GM19328 (cell line): ENCODE data around the gene ADAM12.
"Not testable (repeated sequence)": the region's sequence is repeated elsewhere in the genome, so short reads cannot be mapped to it uniquely, and the experiment has no call there.

Experiments
- ATAC-seq: cut with Tn5 transposase; IDR thresholded peaks from one replicate; pipeline ENCODE4 v1.9.1; 2021; ENCODE audit warnings: mild to moderate bottlenecking, moderate library complexity; ENCODE audit not compliant: unreplicated experiment

The ADAM12 gene

DNA sequence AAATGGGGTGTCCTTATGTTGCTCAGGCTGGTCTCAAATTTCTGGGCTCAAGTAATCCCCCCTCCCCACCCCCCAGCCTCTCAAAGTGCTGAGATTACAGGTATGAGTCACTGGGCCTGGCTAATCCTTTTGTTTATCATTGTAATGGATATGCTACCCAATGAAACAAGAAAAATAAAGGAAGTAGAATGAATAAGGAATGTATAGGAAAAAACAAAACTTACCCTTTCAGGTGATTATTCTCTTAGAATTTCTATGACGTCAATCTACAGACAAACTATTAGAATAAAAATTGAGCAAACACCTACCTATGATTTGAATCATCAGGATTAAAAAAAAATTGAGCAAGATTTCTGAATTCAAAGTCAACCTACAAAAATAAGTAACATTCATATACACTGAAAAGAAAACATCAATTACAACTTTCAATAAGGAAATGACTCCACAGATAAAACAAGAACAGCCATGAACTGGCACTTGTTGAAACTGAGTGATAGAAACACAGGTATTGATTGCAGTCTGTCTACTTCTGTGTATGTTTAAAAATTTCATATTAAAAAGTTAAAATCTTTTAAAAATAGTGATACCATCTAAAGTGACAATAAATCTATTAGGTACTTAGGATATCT lies 12.2 kb downstream of the ADAM12 start:
- ATAC-seq, result no peak

DNA sequence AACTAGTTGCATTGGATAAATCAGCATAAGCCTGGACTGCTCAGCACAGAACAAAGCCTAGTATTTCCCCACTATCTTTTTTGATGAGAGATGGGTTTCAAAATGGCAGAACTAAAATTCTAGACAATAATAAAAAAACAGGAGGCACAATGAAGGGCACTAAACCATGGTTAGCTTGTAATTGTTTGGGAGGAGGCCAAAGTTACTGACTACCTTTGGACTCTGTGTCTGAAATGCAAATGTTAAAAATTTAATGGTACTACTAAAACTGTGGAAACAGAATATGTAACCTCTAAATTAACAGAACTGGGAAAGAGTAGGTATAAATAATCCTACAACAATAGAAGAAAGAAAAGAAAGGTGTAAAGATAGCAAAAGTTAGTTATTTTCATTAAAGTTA lies 13.0 kb downstream of the ADAM12 start:
- no peak for ATAC-seq

DNA sequence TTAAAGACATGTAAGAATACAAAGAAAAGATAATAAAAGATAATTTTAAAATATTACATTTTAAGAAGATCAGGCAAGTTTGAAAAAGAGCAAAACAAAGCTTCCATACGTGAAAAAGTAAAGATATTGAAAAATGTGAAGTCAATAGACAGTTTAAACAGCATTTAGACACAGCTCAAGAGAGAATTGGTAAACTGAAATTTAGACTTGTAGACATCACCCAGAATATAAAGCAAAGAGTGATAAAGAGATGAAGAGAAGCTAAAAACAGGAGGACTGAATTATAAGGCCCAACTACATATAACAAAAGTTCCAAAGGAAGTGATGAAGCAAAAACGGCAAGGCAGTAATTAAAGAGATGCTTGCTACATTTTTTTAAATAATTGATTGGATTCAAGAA lies 13.8 kb downstream of the ADAM12 start:
- no peak for ATAC-seq

DNA sequence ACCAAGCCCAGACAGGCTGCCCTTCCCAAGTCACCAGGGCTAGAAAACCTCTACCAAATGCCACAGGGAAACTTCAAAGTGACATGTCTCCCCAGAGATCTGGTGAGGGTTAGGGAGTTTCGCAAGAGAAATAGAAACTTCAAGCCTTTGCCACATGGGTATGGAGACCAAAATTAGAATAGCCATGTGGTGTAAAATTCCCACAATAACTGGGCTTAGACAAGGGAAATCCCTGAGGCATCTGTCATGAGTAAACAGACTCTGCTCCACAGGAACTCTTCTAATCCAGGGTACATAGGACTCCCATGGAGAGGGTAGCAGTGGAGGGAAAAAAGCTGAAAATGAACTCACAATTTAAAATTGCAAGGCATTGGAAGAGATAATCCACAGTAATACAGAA lies 14.3 kb downstream of the ADAM12 start:
- ATAC-seq, result no peak

DNA sequence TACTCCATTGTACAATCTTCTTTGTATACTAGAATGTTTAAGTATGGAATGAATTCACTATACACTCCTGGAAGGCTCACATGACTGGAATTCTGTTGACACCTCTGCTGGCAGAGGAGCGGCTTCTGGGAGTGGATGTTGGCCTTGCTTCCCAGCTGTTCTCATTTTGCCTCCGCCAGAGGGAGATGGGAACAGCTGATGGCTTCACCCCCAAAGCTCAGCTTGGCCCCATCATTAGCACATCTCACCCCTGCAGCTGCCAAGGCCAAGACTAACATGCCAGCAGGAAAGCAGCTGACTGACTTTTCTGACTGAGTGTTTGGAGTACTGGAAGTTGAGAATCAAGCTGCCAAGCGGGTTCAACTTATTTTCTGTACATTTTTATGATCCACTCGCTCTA lies 15.1 kb downstream of the ADAM12 start:
- ATAC-seq, result no peak

DNA sequence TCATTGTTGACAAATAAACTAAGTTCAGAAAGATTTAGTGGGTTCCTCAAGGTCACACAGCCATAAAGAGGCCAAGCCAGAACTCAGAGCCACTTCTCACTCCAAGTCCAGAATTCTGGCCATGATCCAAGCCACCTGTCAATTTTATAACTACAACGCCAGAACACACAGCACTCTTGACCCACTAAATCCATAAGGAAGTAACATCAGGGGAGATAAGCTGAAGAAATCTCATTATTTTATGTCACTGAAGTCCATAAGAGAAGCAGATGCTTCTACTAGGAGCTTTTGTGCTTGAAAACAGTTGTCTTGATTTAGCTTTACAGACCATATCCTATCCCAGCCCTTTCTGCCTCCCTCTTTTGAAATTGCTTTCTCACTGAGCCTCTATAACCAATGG lies 15.9 kb downstream of the ADAM12 start:
- ATAC-seq, result no peak

DNA sequence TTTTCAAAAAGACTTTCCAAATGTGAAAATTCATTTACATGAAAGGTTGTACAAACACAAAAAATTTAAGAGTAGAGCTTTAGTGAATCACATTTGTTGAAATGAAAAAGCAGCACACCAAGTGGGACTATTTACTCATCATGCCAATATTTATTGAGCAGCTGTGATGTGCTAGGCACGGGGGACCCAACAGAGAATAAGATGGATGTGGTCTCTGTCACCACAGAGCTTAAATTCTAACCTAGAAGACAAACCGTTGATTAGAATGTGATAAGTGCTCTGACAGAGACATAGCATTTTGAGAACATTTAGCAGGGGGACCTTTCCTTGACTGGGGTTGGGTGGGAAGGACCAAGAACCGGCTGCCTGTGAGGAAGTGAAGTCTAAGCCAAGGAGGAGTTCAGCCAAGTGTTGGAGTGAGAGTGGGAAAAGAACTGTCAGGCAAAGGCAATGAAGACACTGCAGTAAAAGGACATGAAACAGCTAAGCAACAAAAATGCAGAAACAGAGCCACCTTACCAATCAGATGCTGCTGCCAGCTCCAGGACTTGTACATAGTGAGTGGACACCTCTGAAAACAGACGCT lies 19.1 kb downstream of the ADAM12 start:
- no peak for ATAC-seq

DNA sequence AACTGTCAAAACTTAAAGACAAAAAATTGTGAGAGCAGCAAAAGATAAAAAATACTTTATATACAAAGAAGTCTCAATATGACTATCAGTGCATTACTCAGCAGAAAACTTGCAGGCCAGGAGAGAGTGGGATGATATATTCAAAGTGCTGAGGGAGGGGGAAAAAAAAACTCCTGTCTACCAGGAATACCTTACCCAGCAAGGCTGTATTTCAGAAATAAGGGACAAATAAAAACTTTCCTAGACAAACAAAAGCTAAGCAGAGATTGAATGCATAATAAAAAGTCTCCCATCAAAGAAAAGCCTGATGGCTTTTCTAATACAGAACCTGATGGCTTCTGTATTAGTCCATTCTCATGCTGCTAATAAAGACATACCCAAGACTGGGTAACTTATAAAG lies 31.1 kb downstream of the ADAM12 start:
- no peak for ATAC-seq

DNA sequence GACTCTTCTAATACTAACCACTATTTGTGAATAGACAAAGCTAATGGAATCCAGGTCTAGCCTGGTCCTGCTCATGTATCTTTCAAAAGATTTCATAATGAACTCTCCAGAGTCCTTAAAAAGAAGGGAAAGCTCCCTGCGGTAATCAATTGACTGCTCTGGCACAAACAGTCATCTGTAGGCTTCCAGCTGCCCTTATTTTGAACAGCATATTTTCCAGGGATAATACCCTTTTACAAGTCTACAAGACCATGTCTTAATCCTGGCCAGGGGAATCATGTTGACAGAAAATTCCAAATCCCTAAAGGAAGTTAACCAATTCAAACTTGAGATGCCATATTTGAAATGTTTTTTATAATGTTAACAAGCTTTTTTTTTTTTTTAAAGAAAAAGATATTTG lies 34.6 kb downstream of the ADAM12 start:
- no peak for ATAC-seq

DNA sequence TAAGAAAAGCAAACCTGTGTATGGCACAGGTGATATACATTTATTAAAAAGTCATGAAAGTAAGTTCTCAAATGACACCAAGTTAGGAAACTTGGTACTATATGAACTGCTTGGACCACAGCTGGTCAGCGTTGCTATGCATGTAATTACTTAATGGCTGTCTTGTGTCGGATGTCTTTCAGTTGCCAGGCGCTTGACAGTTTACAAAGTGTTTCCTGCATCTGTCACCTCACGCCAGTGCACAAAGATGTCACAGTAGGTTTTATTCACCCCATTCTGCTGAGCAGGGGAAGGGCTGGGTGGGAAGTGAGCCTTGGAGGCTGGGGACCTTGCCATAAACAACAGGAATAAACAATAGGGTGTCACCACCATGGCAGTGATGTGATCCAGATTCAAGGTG lies 35.8 kb downstream of the ADAM12 start:
- ATAC-seq, result no peak

DNA sequence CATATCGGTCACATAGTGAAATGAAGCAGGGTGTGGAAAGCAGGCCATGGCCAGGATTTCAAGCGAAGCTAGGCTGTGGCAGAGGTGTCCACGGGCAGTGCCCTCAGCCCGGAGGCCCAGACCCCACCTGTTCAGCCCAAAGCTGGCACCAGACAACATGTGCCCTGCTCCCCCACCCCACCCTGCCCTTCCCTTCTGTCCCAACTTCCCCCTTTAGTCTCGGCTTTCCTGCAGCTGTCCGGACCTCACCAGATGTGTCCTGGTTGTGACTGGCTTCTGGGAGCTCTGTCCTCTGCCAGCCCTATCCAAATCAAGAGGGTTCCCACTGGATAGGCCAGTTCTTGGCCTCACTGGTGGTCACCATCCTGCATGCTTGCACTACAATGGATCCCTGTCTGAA lies 37.3 kb downstream of the ADAM12 start:
- ATAC-seq, result no peak

DNA sequence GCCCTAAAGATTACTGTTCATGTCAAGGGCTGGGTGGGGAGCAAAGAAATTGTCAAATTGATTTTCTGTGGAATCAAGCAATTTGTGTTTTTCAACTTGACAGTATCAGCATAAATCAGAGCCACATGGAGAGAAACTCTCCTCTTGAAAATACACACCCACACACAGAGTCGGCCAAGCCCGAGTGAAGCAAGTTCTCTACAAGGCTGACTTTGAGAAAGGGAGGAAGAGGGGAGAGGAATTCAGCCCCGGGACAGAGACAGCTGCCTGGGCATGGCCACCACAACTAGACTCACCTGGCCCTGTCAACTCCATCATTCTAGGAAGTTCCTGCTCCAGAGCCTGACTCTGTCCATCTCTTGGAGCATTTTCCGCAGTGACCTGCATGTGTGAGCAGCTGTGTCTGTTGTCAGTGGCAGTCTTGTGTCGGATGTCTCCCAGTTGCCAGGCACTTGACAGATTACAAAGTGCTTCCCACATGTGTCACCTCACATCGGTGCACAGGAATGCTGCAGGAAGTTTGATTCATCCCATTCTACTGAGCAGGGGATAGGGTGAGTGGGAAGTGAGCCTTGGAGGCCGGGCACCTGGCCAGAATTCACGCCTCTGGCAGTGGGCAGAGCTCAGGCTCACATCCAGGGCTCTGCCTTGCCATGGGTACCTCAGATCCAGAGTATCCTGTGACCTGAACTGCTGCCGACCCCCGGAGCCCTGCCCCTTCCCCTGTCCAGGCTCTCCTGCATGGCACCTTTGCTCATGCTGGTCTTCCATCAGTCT lies 37.9 kb downstream of the ADAM12 start:
- ATAC-seq, result no peak

DNA sequence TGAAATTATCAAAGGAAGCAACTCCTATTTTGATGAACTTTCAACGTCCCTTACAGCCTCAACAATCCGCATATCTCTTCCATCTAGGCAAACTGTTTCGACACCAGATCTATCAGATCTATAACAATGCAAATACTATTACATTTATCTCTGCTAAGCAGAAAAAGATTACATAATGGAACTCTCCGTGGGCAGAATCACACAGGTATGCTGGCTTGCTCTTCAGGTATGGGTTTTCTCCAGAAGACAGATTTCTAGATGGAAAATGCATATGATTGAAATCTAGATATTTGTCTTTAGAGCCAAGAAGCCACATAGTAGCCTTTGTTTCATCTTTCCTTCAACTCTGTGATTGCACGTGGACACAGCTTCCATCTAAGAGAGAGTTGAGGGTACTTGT lies 38.6 kb downstream of the ADAM12 start:
- no peak for ATAC-seq

DNA sequence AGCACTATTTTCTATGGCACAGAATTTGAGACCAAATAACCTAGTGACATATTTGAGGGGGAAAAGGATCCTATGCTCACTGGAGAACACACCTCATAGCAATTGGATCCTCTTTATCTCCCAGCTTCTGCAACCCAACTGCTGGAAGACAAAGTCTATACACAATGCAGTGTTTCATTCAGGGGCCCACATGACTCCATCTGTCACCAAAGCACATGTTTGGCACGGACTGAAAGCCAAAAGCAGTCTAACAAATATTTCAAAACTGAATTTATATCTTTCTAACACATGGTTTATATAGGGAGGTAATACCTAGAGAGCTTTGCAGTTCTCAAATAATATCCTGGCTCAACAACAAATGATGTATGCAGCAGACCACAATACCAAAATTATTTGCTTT lies 39.2 kb downstream of the ADAM12 start:
- no peak for ATAC-seq

DNA sequence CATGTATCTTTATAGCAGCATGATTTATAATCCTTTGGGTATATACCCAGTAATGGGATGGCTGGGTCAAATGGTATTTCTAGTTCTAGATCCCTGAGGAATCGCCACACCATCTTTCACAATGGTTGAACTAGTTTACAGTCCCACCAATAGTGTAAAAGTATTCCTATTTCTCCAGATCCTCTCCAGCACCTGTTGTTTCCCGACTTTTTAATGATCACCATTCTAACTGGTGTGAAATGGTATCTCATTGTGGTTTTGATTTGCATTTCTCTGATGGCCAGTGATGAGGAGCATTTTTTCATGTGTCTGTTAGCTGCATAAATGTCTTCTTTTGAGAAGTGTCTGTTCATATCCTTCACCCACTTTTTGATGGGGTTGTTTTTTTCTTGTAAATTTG lies 44.8 kb downstream of the ADAM12 start:
- not testable (repeated sequence) for ATAC-seq

DNA sequence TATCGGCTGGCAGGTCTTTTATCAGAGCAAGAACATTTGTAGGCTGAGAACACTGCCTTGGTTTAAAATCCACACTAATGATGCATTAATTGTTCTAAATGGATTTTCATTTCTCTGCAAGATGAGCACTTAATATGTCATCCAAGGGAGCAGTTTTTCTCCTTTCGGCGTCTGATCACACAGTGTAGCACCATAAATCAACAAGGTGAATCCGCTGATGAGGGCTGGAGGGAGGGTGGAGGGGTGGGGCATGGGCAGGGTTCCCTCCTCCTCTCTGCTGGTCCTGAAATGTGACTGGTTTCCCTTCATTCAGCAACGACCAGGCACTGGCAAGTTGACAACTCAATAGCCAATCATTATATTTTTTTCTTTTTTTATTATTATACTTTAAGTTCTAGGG lies 45.6 kb downstream of the ADAM12 start:
- no peak for ATAC-seq

DNA sequence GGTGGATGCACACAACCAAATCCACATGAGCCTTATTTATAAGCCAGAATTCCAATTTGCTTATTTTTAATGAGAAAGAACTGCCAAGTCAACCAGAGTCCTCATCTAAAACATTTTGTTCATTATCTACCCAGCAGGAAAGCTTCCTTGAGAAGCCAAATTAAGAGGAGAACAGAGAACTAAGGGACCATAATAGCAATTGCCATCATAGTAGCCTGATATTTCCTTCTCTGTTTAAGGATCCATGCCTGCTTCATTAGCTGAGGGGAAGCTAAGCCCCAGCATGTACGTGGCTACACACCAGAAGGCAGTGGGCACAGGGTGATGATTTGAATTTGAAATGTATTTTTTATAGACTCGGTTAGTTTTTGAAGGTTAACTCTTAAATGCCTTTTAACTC lies 46.8 kb downstream of the ADAM12 start:
- ATAC-seq, result no peak

DNA sequence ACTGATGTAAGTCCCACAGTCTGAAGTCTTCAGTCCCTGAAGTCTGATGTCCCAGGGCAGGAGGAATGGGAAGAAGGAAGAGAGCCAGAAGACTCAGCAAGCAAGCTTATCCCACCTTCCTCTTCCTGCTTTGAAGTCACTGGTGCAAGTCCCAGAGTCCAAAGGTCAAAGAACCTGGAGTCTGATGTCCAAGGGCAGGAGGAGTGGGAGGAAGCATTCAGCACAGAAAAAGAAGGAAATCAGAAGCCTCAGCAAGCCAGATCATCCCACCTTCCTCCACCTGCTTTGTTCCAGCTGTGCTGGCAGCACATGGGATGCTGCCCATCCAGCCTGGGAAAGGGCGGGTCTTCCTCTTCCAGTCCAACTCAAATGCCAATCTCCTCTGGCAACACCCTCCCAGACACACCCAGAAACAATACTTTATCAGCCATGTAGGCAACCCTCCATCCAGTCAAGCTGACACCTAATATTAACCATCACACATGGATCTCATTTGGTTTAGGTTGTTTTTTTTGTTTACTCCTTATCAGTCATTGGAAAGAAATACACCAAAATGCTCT lies 50.9 kb downstream of the ADAM12 start:
- no peak for ATAC-seq

DNA sequence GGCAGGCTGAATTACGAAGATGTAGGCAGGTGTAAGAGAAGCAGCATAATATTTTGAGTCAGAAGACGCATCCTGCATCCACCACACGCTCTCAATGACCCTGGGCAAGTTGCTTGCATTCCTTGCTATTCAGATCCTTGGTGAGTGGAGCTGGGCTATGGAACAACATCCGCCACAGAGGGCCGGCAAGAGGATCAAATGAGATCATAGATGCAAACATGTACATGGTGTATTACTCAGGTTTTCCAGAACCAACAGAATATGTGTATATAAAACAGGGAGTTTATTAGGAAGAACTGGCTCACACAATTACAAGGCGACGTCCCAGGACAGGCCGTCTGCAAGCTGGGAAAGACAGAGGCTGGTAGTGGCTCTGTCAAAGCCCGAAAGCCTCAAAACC lies 51.5 kb downstream of the ADAM12 start:
- no peak for ATAC-seq

DNA sequence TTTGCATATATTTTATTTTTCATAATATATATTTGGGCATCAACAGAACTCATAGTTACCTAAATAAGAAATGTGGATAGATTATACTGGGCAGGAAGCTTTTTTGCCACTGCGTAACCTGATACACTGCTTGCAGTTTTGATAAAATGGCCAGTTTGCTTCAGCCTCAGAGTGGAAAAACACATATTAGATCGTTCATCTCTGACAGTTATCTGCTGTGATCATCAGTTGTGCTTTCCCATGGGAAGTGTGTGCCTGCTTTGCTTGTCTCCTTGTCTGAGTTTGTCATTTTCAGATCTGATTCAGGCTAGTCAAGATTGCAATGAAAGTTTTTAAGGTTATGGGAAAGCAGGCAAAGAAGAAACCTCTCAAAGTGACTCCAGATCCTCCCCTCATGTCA lies 54.0 kb downstream of the ADAM12 start:
- ATAC-seq, result no peak

DNA sequence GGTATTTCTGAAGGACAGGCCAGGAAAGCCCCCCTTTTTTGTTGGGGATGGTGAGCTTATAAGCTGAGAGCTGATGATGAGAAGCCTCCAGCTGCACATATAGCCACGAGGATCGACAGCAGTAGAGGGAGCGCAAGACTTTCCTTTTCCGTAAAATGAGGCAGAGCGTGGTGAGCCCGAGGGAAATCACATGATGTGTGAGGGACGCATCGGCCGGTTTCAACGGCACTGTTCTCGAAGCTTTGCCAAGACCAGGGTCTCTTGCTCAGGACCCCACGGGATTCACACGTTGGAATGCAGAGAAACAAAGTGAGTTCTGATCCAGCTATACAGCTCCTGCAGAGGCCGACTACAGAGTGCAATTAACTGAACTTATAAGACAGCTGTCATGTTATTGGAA lies 55.7 kb downstream of the ADAM12 start:
- ATAC-seq, result no peak

DNA sequence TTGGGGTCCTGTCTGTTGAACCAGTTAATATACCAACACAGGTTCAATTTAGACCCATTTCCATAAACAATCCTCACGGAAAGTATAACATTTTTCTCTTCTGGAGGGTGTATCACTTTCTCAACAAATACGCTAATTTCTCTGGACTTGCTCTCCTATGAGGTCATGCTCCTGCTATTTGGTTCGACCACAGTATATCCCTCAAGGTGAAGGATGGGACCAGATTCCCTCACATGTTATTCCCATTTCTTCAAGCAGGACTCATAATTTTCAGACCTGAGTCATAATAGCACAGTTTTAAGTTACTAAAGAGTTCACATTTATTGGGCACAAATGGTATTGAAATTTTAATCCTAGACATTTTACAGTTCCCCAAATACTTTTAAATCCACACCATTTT lies 57.2 kb downstream of the ADAM12 start:
- ATAC-seq, result no peak
